IMR-90 (cell line): Measurements from ENCODE around the gene SLC23A1. TPM values are rescaled to one million over a fixed set of nuclear protein-coding genes. Genes with fewer than 3 reads are reported as not detected.

Source experiments
- ATAC-seq: fragments of 200-7000 bp; cut with Tn5 transposase; 2 replicates; pipeline ENCODE4 v1.9.1; 2020; ENCODE audit warnings: low read depth, mild to moderate bottlenecking, moderate library complexity
- BruUV-seq: library from RNA; stranded (reverse); fragments of 400-500 nt; replicated peaks from 2 replicates; lab custom pipeline; 2021; lab: Mats Ljungman, UMichigan
- CTCF ChIA-PET: fragments of 300-600 bp; formaldehyde crosslinking; extraction: SDS; loops from one replicate; lab custom pipeline; 2021; ENCODE audit warnings: antibody characterized with exemption; lab: Yijun Ruan, JAX
- POLR2A ChIA-PET: fragments of 300-600 bp; sonication (Branson Sonifier 250); formaldehyde crosslinking; loops from one replicate; lab custom pipeline; 2022; ENCODE audit warnings: antibody characterized with exemption; ENCODE audit not compliant: unreplicated experiment; lab: Charles Lee
- DNase-seq: peaks from one replicate; pipeline ENCODE4 v3.0.0; 2013
- H2AFZ ChIP-seq: replicated peaks from 2 replicates; pipeline ENCODE3; 2013; ENCODE audit warnings: low read length, mild to moderate bottlenecking; ENCODE audit not compliant: poor library complexity
- H2AK5ac ChIP-seq: 2 replicates; pipeline ENCODE4 v1.6.1; 2013; ENCODE audit warnings: low read depth, low read length, inconsistent platforms
- H2AK9ac ChIP-seq: replicated peaks from 2 replicates; pipeline ENCODE3; 2013; ENCODE audit warnings: mild to moderate bottlenecking, low read depth, low read length, moderate library complexity; ENCODE audit not compliant: poor library complexity
- H2BK120ac ChIP-seq: 2 replicates; pipeline ENCODE4 v1.6.1; 2013; ENCODE audit warnings: low read depth, low read length, inconsistent platforms
- H2BK15ac ChIP-seq: 3 replicates; pipeline ENCODE4 v1.6.1; 2013; ENCODE audit warnings: low read depth, low read length, inconsistent platforms
- H2BK20ac ChIP-seq: 2 replicates; pipeline ENCODE4 v1.6.1; 2013; ENCODE audit warnings: low read depth, mild to moderate bottlenecking, inconsistent platforms, low read length, moderate library complexity
- H2BK5ac ChIP-seq: 2 replicates; pipeline ENCODE4 v1.6.1; 2013; ENCODE audit warnings: mild to moderate bottlenecking, low read depth, low read length, inconsistent platforms; ENCODE audit not compliant: poor library complexity, severe bottlenecking
- H3K14ac ChIP-seq: replicated peaks from 2 replicates; pipeline ENCODE4 v1.6.1; 2013; ENCODE audit warnings: low read depth, low read length, inconsistent platforms
- H3K18ac ChIP-seq: 2 replicates; pipeline ENCODE4 v1.6.1; 2013; ENCODE audit warnings: low read depth, low read length, control low read depth
- H3K23ac ChIP-seq: 2 replicates; pipeline ENCODE4 v1.6.1; 2013; ENCODE audit warnings: low read depth, low read length, inconsistent platforms
- H3K27ac ChIP-seq: 2 replicates; pipeline ENCODE4 v1.5.1; 2013; ENCODE audit warnings: mild to moderate bottlenecking, control low read depth, low read length; ENCODE audit not compliant: insufficient read depth
- H3K27me3 ChIP-seq: 2 replicates; pipeline ENCODE4 v1.6.1; 2013; ENCODE audit warnings: low read length; ENCODE audit not compliant: control insufficient read depth, insufficient read depth
- H3K36me3 ChIP-seq: 2 replicates; pipeline ENCODE4 v1.6.1; 2013; ENCODE audit warnings: low read length, mixed read lengths; ENCODE audit not compliant: control insufficient read depth, insufficient read depth
- H3K4ac ChIP-seq: 2 replicates; pipeline ENCODE4 v1.6.1; 2013; ENCODE audit warnings: low read depth, low read length, inconsistent platforms
- H3K4me1 ChIP-seq: 2 replicates; pipeline ENCODE4 v1.6.1; 2013; ENCODE audit warnings: low read length, mixed read lengths; ENCODE audit not compliant: control insufficient read depth, insufficient read depth
- H3K4me2 ChIP-seq: 2 replicates; pipeline ENCODE4 v1.6.1; 2013; ENCODE audit warnings: low read depth, mild to moderate bottlenecking, control low read depth, low read length, moderate library complexity
- H3K4me3 ChIP-seq: 2 replicates; pipeline ENCODE4 v1.5.1; 2013; ENCODE audit warnings: low read depth, mild to moderate bottlenecking, control low read depth, low read length, moderate library complexity; ENCODE audit not compliant: insufficient read depth
- H3K56ac ChIP-seq: 2 replicates; pipeline ENCODE4 v1.6.1; 2013; ENCODE audit warnings: low read length, inconsistent platforms; ENCODE audit not compliant: insufficient read depth; ENCODE audit errors: extremely low read depth
- H3K79me1 ChIP-seq, 2 experiments: 2 replicates each; pipeline ENCODE4 v1.6.1; 2013; ENCODE audit warnings: low read length in 2 of 2, inconsistent platforms in 1 of 2, low read depth in 1 of 2
- H3K9ac ChIP-seq: 2 replicates; pipeline ENCODE4 v1.6.1; 2013; ENCODE audit warnings: low read depth, low read length, control low read depth
- H3K9me1 ChIP-seq: 2 replicates; pipeline ENCODE4 v1.6.1; 2013; ENCODE audit warnings: low read length, inconsistent platforms; ENCODE audit not compliant: insufficient read depth
- H3K9me3 ChIP-seq: 2 replicates; pipeline ENCODE4 v1.6.1; 2013; ENCODE audit warnings: low read length; ENCODE audit not compliant: control insufficient read depth, insufficient read depth
- H4K20me1 ChIP-seq: 2 replicates; pipeline ENCODE4 v1.6.1; 2013; ENCODE audit warnings: low read length, inconsistent platforms; ENCODE audit not compliant: insufficient read depth
- H4K5ac ChIP-seq: 2 replicates; pipeline ENCODE4 v1.6.1; 2013; ENCODE audit warnings: mild to moderate bottlenecking, low read depth, low read length, control low read depth
- H4K8ac ChIP-seq, 2 experiments: 2 replicates each; pipeline ENCODE4 v1.6.1; 2013; ENCODE audit warnings: low read depth in 2 of 2, low read length in 2 of 2, control low read depth in 1 of 2, inconsistent platforms in 1 of 2
- H4K91ac ChIP-seq: 2 replicates; pipeline ENCODE4 v1.6.1; 2013; ENCODE audit warnings: low read depth, low read length, inconsistent platforms; ENCODE audit not compliant: insufficient read depth
- CEBPB ChIP-seq: IDR thresholded peaks from 2 replicates; pipeline ENCODE4 v1.6.1; 2012; ENCODE audit warnings: low read depth, low read length, improper control_type of control experiment
- CHD1 ChIP-seq: IDR thresholded peaks from 2 replicates; pipeline ENCODE4 v1.6.1; 2012; ENCODE audit warnings: low read depth, low read length, improper control_type of control experiment
- FOS ChIP-seq: fragments of 150-350 bp; IDR thresholded peaks from 2 replicates; pipeline ENCODE4 v1.6.1; 2016; ENCODE audit warnings: low read depth, low read length
- MAFK ChIP-seq: IDR thresholded peaks from 2 replicates; pipeline ENCODE4 v1.6.1; 2012; ENCODE audit warnings: low read depth, low read length, improper control_type of control experiment
- MAZ ChIP-seq: IDR thresholded peaks from 2 replicates; pipeline ENCODE4 v1.6.1; 2012; ENCODE audit warnings: low read depth, mild to moderate bottlenecking, low read length, improper control_type of control experiment, moderate library complexity, borderline replicate concordance
- MXI1 ChIP-seq: IDR thresholded peaks from 2 replicates; pipeline ENCODE4 v1.6.1; 2012; ENCODE audit warnings: low read depth, mild to moderate bottlenecking, low read length, moderate library complexity, borderline replicate concordance
- NFE2L2 ChIP-seq: fragments of 150-350 bp; IDR thresholded peaks from 2 replicates; pipeline ENCODE4 v1.6.1; 2016; ENCODE audit warnings: low read depth, mild to moderate bottlenecking, low read length
- POLR2A ChIP-seq: IDR thresholded peaks from 2 replicates; pipeline ENCODE4 v1.6.1; 2012; ENCODE audit warnings: mild to moderate bottlenecking, low read depth, low read length
- RCOR1 ChIP-seq: IDR thresholded peaks from 2 replicates; pipeline ENCODE4 v1.6.1; 2012; ENCODE audit warnings: mild to moderate bottlenecking, low read length, improper control_type of control experiment; ENCODE audit not compliant: insufficient replicate concordance
- SMC3 ChIP-seq: fragments of 150-350 bp; IDR thresholded peaks from 2 replicates; pipeline ENCODE4 v1.6.1; 2016; ENCODE audit warnings: low read depth, mild to moderate bottlenecking, antibody characterized with exemption, low read length, moderate library complexity
- WGBS, 2 experiments: methylation state at CpG; one replicate each; pipeline versions ENCODE4 v1.1.5 to v1.1.7; 2013; ENCODE audit warnings: missing lambda C conversion rate in 2 of 2; ENCODE audit not compliant: insufficient read length in 1 of 2; ENCODE audit errors: extremely low coverage in 2 of 2; 5-methylcytosine and 5-hydroxymethylcytosine counted together
- dilution Hi-C: fragments of 300-500 bp; cut with HindIII; formaldehyde crosslinking; loops from one replicate; pipeline ENCODE4 v1.14.3; 2018; ENCODE audit warnings: low sequenced_read_pairs; ENCODE audit not compliant: unreplicated experiment
- in situ Hi-C: fragments of 300-500 bp; cut with MboI; formaldehyde crosslinking; loops from 3 replicates; pipeline ENCODE4 v1.14.3; 2019; ENCODE audit warnings: low sequenced_read_pairs, inconsistent platforms, mixed read lengths
- intact Hi-C: fragments of 100-400 bp; cut with micrococcal nuclease; formaldehyde crosslinking; loops from 2 replicates; pipeline ENCODE4 v1.10.0; 2022
- polyA plus RNA-seq, 3 experiments: library from polyadenylated mRNA; depleted of rRNA; stranded (reverse); fragments of >200 nt; gene quantifications; 2 replicates each; pipeline ENCODE4 v1.2.3, GENCODE V29; 2012; ENCODE audit warnings: low replicate concordance in 1 of 3
- total RNA-seq: library from RNA; depleted of rRNA; stranded (reverse); fragments of >200 nt; gene quantifications from 2 replicates; pipeline ENCODE4 v1.2.3, GENCODE V29; 2012
- TF ChIP-seq, protein P1 (sequence below): fragments of 150-350 bp; IDR thresholded peaks from 2 replicates; pipeline ENCODE4 v1.6.1; 2017; ENCODE audit warnings: mild to moderate bottlenecking, antibody characterized with exemption, low read length, low read depth
- TF ChIP-seq, protein P2 (sequence below): conservative IDR thresholded peaks from 2 replicates; pipeline ENCODE4 v1.5.1; 2012; ENCODE audit warnings: mild to moderate bottlenecking, low read depth, low read length, improper control_type of control experiment

SLC23A1 gene
- total and polyA plus RNA-seq, 2 of the 4 experiments (the other 2 are of a cell fraction), result not detected

- dilution Hi-C loops, result no loop called here
Measured at GRCh38 chr5:139385061-139386049, 2.3 kb upstream of the SLC23A1 start.

More at GRCh38 chr5:139385061-139386049, 2.3 kb upstream of the SLC23A1 start:
- H4K8ac ChIP-seq, result no peak overlapping the region; a peak in 1 of 4 replicates
- H3K18ac ChIP-seq, result no peak overlapping the region
- H3K27ac ChIP-seq, result no peak overlapping the region
- ATAC-seq (no peak), DNase-seq (no peak)
- no peak overlapping the region for H2AK5ac ChIP-seq
- H3K9ac ChIP-seq, result no peak overlapping the region
- TF ChIP-seq MAZ, result no peak
- TF ChIP-seq, protein P1, sequence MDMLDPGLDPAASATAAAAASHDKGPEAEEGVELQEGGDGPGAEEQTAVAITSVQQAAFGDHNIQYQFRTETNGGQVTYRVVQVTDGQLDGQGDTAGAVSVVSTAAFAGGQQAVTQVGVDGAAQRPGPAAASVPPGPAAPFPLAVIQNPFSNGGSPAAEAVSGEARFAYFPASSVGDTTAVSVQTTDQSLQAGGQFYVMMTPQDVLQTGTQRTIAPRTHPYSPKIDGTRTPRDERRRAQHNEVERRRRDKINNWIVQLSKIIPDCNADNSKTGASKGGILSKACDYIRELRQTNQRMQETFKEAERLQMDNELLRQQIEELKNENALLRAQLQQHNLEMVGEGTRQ, result no peak
- TF ChIP-seq FOS, result no peak
- TF ChIP-seq CEBPB, result no peak
- no peak for TF ChIP-seq SMC3
- TF ChIP-seq, protein P2, sequence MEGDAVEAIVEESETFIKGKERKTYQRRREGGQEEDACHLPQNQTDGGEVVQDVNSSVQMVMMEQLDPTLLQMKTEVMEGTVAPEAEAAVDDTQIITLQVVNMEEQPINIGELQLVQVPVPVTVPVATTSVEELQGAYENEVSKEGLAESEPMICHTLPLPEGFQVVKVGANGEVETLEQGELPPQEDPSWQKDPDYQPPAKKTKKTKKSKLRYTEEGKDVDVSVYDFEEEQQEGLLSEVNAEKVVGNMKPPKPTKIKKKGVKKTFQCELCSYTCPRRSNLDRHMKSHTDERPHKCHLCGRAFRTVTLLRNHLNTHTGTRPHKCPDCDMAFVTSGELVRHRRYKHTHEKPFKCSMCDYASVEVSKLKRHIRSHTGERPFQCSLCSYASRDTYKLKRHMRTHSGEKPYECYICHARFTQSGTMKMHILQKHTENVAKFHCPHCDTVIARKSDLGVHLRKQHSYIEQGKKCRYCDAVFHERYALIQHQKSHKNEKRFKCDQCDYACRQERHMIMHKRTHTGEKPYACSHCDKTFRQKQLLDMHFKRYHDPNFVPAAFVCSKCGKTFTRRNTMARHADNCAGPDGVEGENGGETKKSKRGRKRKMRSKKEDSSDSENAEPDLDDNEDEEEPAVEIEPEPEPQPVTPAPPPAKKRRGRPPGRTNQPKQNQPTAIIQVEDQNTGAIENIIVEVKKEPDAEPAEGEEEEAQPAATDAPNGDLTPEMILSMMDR, result no peak
- TF ChIP-seq NFE2L2, result no peak
- TF ChIP-seq MXI1, result no peak
- TF ChIP-seq MAFK, result no peak
- TF ChIP-seq CHD1, result no peak
- TF ChIP-seq RCOR1, result no peak
- no peak for TF ChIP-seq POLR2A
- no TSS peak for BruUV-seq
- intact Hi-C loops, result no loop called here
- H2BK20ac ChIP-seq, result no peak overlapping the region
- H3K4me1 ChIP-seq, result peaks cover 5% of the 10 kb centered on the region; the same call in 1 of the 2 replicates
- no CpG with 5 or more reads among the region's 8 CpGs for WGBS, 2 experiments
- no peaks in the 10 kb centered on the region for H3K9me3 ChIP-seq
- in situ Hi-C loops, result no loop called here
- peak overlapping the region; percentile 5; the same call in 1 of the 2 replicates for H3K4me2 ChIP-seq
- H4K20me1 ChIP-seq, result no peaks in the 10 kb centered on the region
- CTCF ChIA-PET, result no interaction called here
- H2AFZ ChIP-seq, result peak overlapping the region; percentile 41
- H3K36me3 ChIP-seq, result no peaks in the 10 kb centered on the region
- H3K56ac ChIP-seq, result no peak overlapping the region
- no peak overlapping the region for H2BK5ac ChIP-seq
- H2BK15ac ChIP-seq, result no peak overlapping the region
- H2AK9ac ChIP-seq, result no peak overlapping the region
- no peak overlapping the region for H3K4ac ChIP-seq
- no peak overlapping the region for H3K14ac ChIP-seq
- no peak overlapping the region for H4K91ac ChIP-seq
- no peaks in the 10 kb centered on the region for H3K27me3 ChIP-seq
- no peaks in the 10 kb centered on the region for H3K79me1 ChIP-seq
- H3K23ac ChIP-seq, result no peak overlapping the region
- H4K5ac ChIP-seq, result no peak overlapping the region
- no peaks in the 10 kb centered on the region for H3K9me1 ChIP-seq
- no peak overlapping the region for H2BK120ac ChIP-seq
- POLR2A ChIA-PET, result no interaction called here
- H3K4me3 ChIP-seq, result no peak overlapping the region
